Tibial nerve (tissue), 4 donors: Measurements from ENCODE around the gene RBM44. TPM values are rescaled to one million over a fixed set of nuclear protein-coding genes. Genes with fewer than 3 reads are reported as not detected.

Source experiments
- DNase-seq, 2 donors: peaks; one replicate each; pipeline ENCODE4 v3.0.0-alpha.2; 2019; ENCODE audit warnings: low spot score in 2 of 2
- H3K27ac ChIP-seq, 4 donors: fragments of 200-600 bp; sonication (generic) in 3 of 4; one replicate each; pipeline ENCODE4 v1.5.1; 2017 to 2019; ENCODE audit warnings: mild to moderate bottlenecking in 1 of 4
- H3K27me3 ChIP-seq, 2 donors: fragments of 200-600 bp; sonication (generic) in 1 of 2; one replicate each; pipeline versions ENCODE4 v1.5.1 to v1.6.0; 2017 to 2019
- H3K36me3 ChIP-seq, 3 donors: fragments of 200-600 bp; sonication (generic); one replicate each; pipeline ENCODE4 v1.5.1; 2018 to 2019
- H3K4me1 ChIP-seq, 4 donors: fragments of 200-600 bp; sonication (generic) in 3 of 4; one replicate each; pipeline ENCODE4 v1.5.1; 2017 to 2019
- H3K4me3 ChIP-seq, 4 donors: fragments of 200-600 bp; sonication (generic) in 3 of 4; one replicate each; pipeline ENCODE4 v1.5.1; 2017 to 2019; ENCODE audit warnings: mild to moderate bottlenecking in 1 of 4, moderate library complexity in 1 of 4
- H3K9me3 ChIP-seq, 4 donors: fragments of 200-600 bp; sonication (generic) in 3 of 4; one replicate each; pipeline ENCODE4 v1.5.1; 2017 to 2019
- CTCF ChIP-seq, 5 experiments: fragments of 200-600 bp in 3 of 5; fragments of 450-650 bp in 2 of 5; sonication (generic) in 3 of 5; IDR thresholded peaks; one replicate each; pipeline ENCODE4 v1.5.1; 2016 to 2019; ENCODE audit warnings: antibody characterized with exemption in 5 of 5, mild to moderate bottlenecking in 3 of 5, moderate library complexity in 2 of 5
- EP300 ChIP-seq, 2 donors: sonication (generic); formaldehyde crosslinking; IDR thresholded peaks; one replicate each; pipeline ENCODE4 v1.6.1; 2017; ENCODE audit warnings: antibody characterized with exemption in 2 of 2, mild to moderate bottlenecking in 1 of 2
- POLR2A ChIP-seq, 2 donors: fragments of 450-650 bp; IDR thresholded peaks; one replicate each; pipeline ENCODE4 v1.6.1; 2017; ENCODE audit warnings: antibody characterized with exemption in 2 of 2, mild to moderate bottlenecking in 2 of 2, moderate library complexity in 2 of 2
- WGBS, 2 donors: methylation state at CpG; one replicate each; pipeline ENCODE4 v1.1.5; 2018; 5-methylcytosine and 5-hydroxymethylcytosine counted together
- total RNA-seq, 4 donors: library from RNA; depleted of rRNA; stranded (reverse); fragments of >200 nt; gene quantifications; one replicate each; pipeline ENCODE4 v1.1.0, GENCODE V29; 2016

The RBM44 gene
- total RNA-seq, 4 donors from 2014 or later, result under 0.01 to 0.59 (median 0.36) TPM

GRCh38 chr2:237879991-237880560 is 81.5 kb downstream of the RBM44 start:
- H3K27ac ChIP-seq, result peak overlapping the region in 2 of 4 donors; percentile 0 to 72
- H3K4me1 ChIP-seq, result peaks cover 0 to 10% (median 0%) of the 10 kb centered on the region in 4 donors
- WGBS, 2 donors, result 86 to 87% methylated on average over 12 of the region's 12 CpGs
- H3K27me3 ChIP-seq, result no peaks in the 10 kb centered on the region
- H3K4me3 ChIP-seq, result no peak overlapping the region
- H3K9me3 ChIP-seq, result no peaks in the 10 kb centered on the region
- TF ChIP-seq EP300 (IDR thresholded peaks at IDR 0.05), result no peak
- TF ChIP-seq POLR2A (IDR thresholded peaks at IDR 0.05), result no peak
- TF ChIP-seq CTCF (IDR thresholded peaks at IDR 0.05), result no peak
- DNase-seq, result no peak
- H3K36me3 ChIP-seq, result no peaks in the 10 kb centered on the region

DNA sequence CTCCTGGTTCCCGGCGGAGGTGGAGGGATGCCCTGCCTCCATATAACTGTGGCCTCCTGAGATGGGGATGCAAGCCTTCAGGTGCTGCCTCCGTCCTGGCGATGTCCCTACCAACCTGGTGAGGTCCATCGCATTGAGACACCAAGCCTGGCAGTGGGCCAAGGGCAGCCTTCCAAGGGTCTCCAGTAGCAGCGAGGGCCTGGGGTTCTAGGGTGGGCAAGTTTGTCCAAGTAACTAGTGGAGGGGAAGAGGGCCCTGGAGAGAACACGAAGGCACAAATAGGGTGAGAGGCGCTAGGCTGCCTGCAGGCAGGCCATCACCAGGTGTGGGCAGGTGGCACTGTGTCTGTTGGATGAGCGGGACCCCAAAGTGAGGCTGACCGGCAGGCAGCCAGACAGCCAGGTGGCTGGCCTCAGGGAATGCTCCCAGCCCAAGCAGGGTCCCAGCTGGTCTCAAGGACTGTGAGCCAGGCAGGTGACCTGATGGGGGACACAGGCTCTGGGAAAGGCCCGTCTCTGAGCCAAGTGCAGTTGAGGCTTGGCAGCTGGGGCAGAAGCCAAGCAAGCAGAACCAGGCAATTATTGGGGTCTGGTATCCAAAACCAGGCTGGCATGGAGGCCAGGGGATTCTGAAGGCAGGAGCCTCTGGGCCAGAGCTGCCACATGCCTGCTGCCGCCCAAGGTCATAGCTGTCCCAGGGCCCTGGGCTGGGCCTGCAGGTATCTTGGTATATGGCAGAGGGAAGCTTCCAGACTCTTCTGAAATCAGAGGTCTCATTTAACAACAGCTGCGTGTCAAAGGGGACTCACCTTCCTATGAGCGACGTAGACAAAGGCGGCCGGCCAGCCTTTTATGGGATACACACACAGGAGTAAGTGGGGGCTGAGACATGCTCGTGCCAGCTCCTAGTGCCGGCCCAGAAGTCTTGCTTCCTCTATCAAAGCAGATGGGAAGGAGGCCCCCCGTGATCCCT is 84.2 kb downstream of the RBM44 start:
- H3K36me3 ChIP-seq, result no peaks in the 10 kb centered on the region
- H3K4me3 ChIP-seq, result no peak overlapping the region
- TF ChIP-seq CTCF (IDR thresholded peaks at IDR 0.05), result no peak
- TF ChIP-seq POLR2A (IDR thresholded peaks at IDR 0.05), result no peak
- TF ChIP-seq EP300 (IDR thresholded peaks at IDR 0.05), result no peak
- H3K9me3 ChIP-seq, result no peaks in the 10 kb centered on the region
- WGBS, 2 donors, result 94 to 95% methylated on average over 17 to 18 of the region's 20 CpGs
- H3K27ac ChIP-seq, result no peak overlapping the region
- no peaks in the 10 kb centered on the region for H3K27me3 ChIP-seq
- peaks cover 0 to 36% (median 5%) of the 10 kb centered on the region in 4 donors for H3K4me1 ChIP-seq
- no peak for DNase-seq

GRCh38 chr2:237883951-237884446 is 85.4 kb downstream of the RBM44 start:
- DNase-seq, result no peak
- H3K4me3 ChIP-seq, result no peak overlapping the region
- TF ChIP-seq CTCF (IDR thresholded peaks at IDR 0.05) (no peak), EP300 (IDR thresholded peaks at IDR 0.05) (no peak), POLR2A (IDR thresholded peaks at IDR 0.05) (no peak)
- no peak overlapping the region for H3K27ac ChIP-seq
- no peaks in the 10 kb centered on the region for H3K27me3 ChIP-seq
- H3K9me3 ChIP-seq, result no peaks in the 10 kb centered on the region
- H3K36me3 ChIP-seq, result no peaks in the 10 kb centered on the region
- H3K4me1 ChIP-seq, result peaks cover 0 to 41% (median 11%) of the 10 kb centered on the region in 4 donors
- 94% methylated on average over 10 of the region's 10 CpGs for WGBS, 2 donors

DNA sequence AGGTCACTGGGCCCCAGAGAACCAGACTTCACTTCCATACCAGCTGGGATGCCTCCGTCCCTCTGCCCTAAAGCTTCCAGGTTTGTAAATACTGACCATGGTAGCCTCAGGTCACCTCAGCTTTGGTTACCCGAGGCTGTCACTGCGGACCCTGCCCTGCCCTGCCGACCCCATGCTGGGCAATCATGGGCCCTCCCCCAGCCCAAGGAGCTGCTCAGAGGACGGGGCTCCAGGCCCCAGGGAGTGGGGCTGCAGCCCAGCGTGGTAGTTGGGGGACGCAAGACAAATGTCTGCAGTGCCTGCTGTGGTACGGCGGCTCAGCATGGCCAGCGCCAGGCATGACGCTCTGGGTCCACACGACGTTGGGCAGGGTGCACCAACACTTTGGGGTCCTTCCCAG is 86.1 kb downstream of the RBM44 start:
- 66 to 84% methylated on average over 8 to 12 of the region's 13 CpGs for WGBS, 2 donors
- no peak for DNase-seq
- H3K4me1 ChIP-seq, result peaks cover 0 to 41% (median 11%) of the 10 kb centered on the region in 4 donors
- H3K36me3 ChIP-seq, result no peaks in the 10 kb centered on the region
- TF ChIP-seq CTCF (IDR thresholded peaks at IDR 0.05) (no peak), POLR2A (IDR thresholded peaks at IDR 0.05) (no peak), EP300 (IDR thresholded peaks at IDR 0.05) (no peak)
- H3K27ac ChIP-seq, result peak overlapping the region in 2 of 4 donors; percentile 73 to 84
- H3K4me3 ChIP-seq, result no peak overlapping the region
- H3K9me3 ChIP-seq, result no peaks in the 10 kb centered on the region
- no peaks in the 10 kb centered on the region for H3K27me3 ChIP-seq
